HepG2 (cell line): Measurements from ENCODE around the gene SULT2B1. TPM values are rescaled to one million over a fixed set of nuclear protein-coding genes. Genes with fewer than 3 reads are reported as not detected.

ENCODE experiments used
- HIVEP1 ChIP-seq: sonication (generic); formaldehyde crosslinking; IDR thresholded peaks from 2 replicates; pipeline ENCODE4 v1.4.0; 2020; ENCODE audit warnings: mild to moderate bottlenecking, missing genetic modification reagents
- ISL2 ChIP-seq: sonication (generic); formaldehyde crosslinking; IDR thresholded peaks from 2 replicates; pipeline ENCODE4 v1.5.0; 2020; ENCODE audit warnings: missing genetic modification reagents
- KLF12 ChIP-seq: sonication (generic); formaldehyde crosslinking; IDR thresholded peaks from 2 replicates; pipeline ENCODE4 v1.4.0; 2020; ENCODE audit warnings: missing genetic modification reagents, borderline replicate concordance
- MIER3 ChIP-seq: IDR thresholded peaks from 2 replicates; pipeline ENCODE4 v1.6.1; 2016; ENCODE audit warnings: missing compliant biosample characterization, borderline replicate concordance
- PRPF4 ChIP-seq: fragments of 200-400 bp; formaldehyde crosslinking; IDR thresholded peaks from 2 replicates; pipeline ENCODE4 v1.6.1; 2016; ENCODE audit warnings: low read length, low read depth; ENCODE audit not compliant: poor library complexity, severe bottlenecking
- RBAK ChIP-seq: sonication (generic); formaldehyde crosslinking; IDR thresholded peaks from 2 replicates; pipeline ENCODE4 v1.5.1; 2020; ENCODE audit warnings: mild to moderate bottlenecking, missing genetic modification reagents
- SNAPC2 ChIP-seq: sonication (generic); formaldehyde crosslinking; IDR thresholded peaks from 2 replicates; pipeline ENCODE4 v1.8.1; 2022; ENCODE audit warnings: mild to moderate bottlenecking, missing genetic modification reagents
- TOE1 ChIP-seq: sonication (generic); formaldehyde crosslinking; IDR thresholded peaks from 2 replicates; pipeline ENCODE4 v1.4.0; 2020; ENCODE audit warnings: mild to moderate bottlenecking, missing genetic modification reagents
- ZBTB21 ChIP-seq: sonication (generic); formaldehyde crosslinking; IDR thresholded peaks from 2 replicates; pipeline ENCODE4 v1.4.0; 2020; ENCODE audit warnings: missing genetic modification reagents
- ZFAT ChIP-seq: sonication (generic); formaldehyde crosslinking; conservative IDR thresholded peaks from 2 replicates; pipeline ENCODE4 v1.8.1; 2023; ENCODE audit warnings: missing genetic modification reagents, inconsistent platforms
- ZFX ChIP-seq: sonication (generic); formaldehyde crosslinking; IDR thresholded peaks from 2 replicates; pipeline ENCODE4 v1.4.0; 2020; ENCODE audit warnings: mild to moderate bottlenecking, low read depth, missing genetic modification reagents, moderate library complexity
- ZMAT3 ChIP-seq: sonication (generic); formaldehyde crosslinking; conservative IDR thresholded peaks from 2 replicates; pipeline ENCODE4 v1.7.0; 2021; ENCODE audit warnings: missing genetic modification reagents
- ZMYM3 ChIP-seq: sonication (generic); formaldehyde crosslinking; IDR thresholded peaks from 2 replicates; pipeline ENCODE4 v1.5.1; 2020; ENCODE audit warnings: mild to moderate bottlenecking, missing genetic modification reagents
- ZNF451 ChIP-seq: sonication (generic); formaldehyde crosslinking; IDR thresholded peaks from 2 replicates; pipeline ENCODE4 v1.5.0; 2020; ENCODE audit warnings: mild to moderate bottlenecking, missing genetic modification reagents
- ZNF605 ChIP-seq: sonication (generic); formaldehyde crosslinking; IDR thresholded peaks from 2 replicates; pipeline ENCODE4 v1.8.0; 2022; ENCODE audit warnings: mild to moderate bottlenecking, missing genetic modification reagents
- ZNF878 ChIP-seq: sonication (generic); formaldehyde crosslinking; IDR thresholded peaks from 2 replicates; pipeline ENCODE4 v1.8.1; 2023; ENCODE audit warnings: mild to moderate bottlenecking, missing genetic modification reagents, moderate library complexity
- polyA plus RNA-seq, 8 experiments: library from polyadenylated mRNA; depleted of rRNA in 3 of 8; stranded (reverse) in 7 of 8; unstranded in 1 of 8; fragments of >200 nt; fragmentation: Illumina TruSeq in 4 of 8; extraction: Trizol in 4 of 8; gene quantifications; 2 replicates each; pipeline versions ENCODE4 v1.2.1 to v1.2.3, GENCODE V29; 2011 to 2016; ENCODE audit warnings: low read depth in 4 of 8, missing spikeins in 1 of 8, mixed read lengths in 1 of 8; ENCODE audit not compliant: insufficient read depth in 1 of 8
- total RNA-seq, 5 experiments: library from RNA; depleted of rRNA; stranded (reverse); fragments of >200 nt; fragmentation: Illumina TruSeq; extraction: Trizol; gene quantifications; 2 replicates each; pipeline ENCODE4 v1.2.3, GENCODE V29; 2016; ENCODE audit warnings: low read depth in 1 of 5
- TF ChIP-seq, protein P1 (sequence below): sonication (generic); formaldehyde crosslinking; IDR thresholded peaks from 2 replicates; pipeline ENCODE4 v1.4.0; 2020; ENCODE audit warnings: missing genetic modification reagents
- TF ChIP-seq, protein P2 (sequence below): sonication (generic); formaldehyde crosslinking; IDR thresholded peaks from 2 replicates; pipeline ENCODE4 v1.5.0; 2020; ENCODE audit warnings: mild to moderate bottlenecking, missing genetic modification reagents
- TF ChIP-seq, protein P3 (sequence below): sonication (generic); formaldehyde crosslinking; IDR thresholded peaks from 2 replicates; pipeline ENCODE4 v1.4.0; 2020; ENCODE audit warnings: missing genetic modification reagents
- TF ChIP-seq, protein P4 (sequence below): sonication (generic); formaldehyde crosslinking; IDR thresholded peaks from 2 replicates; pipeline ENCODE4 v1.4.0; 2020; ENCODE audit warnings: missing genetic modification reagents

The SULT2B1 gene
- total and polyA plus RNA-seq, 2 of the 13 experiments (the other 11 are each of a cell fraction or from before 2014, with no cell fraction given) = 0.13 TPM; not detected in 1

DNA sequence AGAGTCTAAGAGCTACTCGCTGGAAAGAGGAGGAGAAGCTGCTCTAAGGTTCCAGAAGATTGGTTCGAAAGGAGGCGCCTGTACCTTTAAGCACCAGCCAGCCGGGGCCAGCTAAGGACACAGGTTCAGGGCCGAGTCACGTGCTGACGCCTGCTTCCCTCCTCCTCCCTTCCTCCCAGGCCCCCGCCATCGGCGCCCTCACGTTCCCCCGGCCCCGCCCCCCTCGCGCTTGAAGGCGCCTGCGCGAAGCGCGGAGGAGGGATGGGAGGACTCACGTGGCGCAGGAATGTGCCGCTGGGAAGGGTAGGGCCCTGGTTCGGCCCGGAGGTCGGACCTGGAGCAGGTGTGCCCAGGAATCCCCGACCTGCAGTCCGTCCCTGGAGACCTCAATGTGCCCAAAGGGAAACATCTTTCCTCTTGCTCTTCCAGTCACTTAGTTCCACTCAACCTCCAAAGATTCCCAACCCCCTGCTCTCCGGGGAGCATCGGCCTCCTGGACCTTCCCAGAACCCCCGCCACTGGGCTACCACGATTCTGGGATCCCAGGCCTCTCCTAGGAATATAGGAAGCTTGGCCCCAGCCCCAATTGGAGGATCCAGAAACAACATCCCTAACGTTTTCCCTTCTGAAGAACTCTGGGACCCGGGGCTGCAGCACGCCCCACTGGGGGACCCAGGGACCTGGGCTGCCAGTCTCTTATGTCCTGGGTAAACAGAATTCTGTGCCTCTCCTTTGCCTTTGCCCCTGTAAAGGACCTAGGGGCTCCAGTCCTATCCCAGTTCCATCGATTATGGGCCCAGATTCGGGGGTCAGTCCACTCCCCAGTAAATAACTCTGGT lies 82.7 kb downstream of the SULT2B1 start (continued):
- TF ChIP-seq PRPF4 = no peak
- peak; percentile 66; the same call in 1 of the 2 replicates for TF ChIP-seq ZMYM3 (CRISPR knock-in tag)
- TF ChIP-seq MIER3 (CRISPR knock-in tag) = peak; percentile 81; the same call in 1 of the 2 replicates
- no peak for TF ChIP-seq HIVEP1
- 0 out of 2 replicates have a peak, but pooled peaks have one; percentile 48 for TF ChIP-seq ZNF878 (CRISPR knock-in tag)
- TF ChIP-seq, protein P1, sequence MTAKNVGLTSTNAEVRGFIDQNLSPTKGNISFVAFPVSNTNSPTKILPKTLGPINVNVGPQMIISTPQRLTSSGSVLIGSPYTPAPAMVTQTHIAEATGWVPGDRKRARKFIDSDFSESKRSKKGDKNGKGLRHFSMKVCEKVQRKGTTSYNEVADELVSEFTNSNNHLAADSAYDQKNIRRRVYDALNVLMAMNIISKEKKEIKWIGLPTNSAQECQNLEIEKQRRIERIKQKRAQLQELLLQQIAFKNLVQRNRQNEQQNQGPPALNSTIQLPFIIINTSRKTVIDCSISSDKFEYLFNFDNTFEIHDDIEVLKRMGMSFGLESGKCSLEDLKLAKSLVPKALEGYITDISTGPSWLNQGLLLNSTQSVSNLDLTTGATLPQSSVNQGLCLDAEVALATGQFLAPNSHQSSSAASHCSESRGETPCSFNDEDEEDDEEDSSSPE (CRISPR knock-in tag) = peak; percentile 81
- TF ChIP-seq TOE1 = no peak
- TF ChIP-seq RBAK = no peak; the same call in 1 of the 2 replicates
- TF ChIP-seq ZFX (CRISPR knock-in tag) = peak; percentile 79
- TF ChIP-seq, protein P2, sequence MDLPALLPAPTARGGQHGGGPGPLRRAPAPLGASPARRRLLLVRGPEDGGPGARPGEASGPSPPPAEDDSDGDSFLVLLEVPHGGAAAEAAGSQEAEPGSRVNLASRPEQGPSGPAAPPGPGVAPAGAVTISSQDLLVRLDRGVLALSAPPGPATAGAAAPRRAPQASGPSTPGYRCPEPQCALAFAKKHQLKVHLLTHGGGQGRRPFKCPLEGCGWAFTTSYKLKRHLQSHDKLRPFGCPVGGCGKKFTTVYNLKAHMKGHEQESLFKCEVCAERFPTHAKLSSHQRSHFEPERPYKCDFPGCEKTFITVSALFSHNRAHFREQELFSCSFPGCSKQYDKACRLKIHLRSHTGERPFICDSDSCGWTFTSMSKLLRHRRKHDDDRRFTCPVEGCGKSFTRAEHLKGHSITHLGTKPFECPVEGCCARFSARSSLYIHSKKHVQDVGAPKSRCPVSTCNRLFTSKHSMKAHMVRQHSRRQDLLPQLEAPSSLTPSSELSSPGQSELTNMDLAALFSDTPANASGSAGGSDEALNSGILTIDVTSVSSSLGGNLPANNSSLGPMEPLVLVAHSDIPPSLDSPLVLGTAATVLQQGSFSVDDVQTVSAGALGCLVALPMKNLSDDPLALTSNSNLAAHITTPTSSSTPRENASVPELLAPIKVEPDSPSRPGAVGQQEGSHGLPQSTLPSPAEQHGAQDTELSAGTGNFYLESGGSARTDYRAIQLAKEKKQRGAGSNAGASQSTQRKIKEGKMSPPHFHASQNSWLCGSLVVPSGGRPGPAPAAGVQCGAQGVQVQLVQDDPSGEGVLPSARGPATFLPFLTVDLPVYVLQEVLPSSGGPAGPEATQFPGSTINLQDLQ (CRISPR knock-in tag) = no peak
- TF ChIP-seq SNAPC2 (CRISPR knock-in tag) = 0 out of 2 replicates have a peak, but pooled peaks have one; percentile 30
- TF ChIP-seq, protein P3, sequence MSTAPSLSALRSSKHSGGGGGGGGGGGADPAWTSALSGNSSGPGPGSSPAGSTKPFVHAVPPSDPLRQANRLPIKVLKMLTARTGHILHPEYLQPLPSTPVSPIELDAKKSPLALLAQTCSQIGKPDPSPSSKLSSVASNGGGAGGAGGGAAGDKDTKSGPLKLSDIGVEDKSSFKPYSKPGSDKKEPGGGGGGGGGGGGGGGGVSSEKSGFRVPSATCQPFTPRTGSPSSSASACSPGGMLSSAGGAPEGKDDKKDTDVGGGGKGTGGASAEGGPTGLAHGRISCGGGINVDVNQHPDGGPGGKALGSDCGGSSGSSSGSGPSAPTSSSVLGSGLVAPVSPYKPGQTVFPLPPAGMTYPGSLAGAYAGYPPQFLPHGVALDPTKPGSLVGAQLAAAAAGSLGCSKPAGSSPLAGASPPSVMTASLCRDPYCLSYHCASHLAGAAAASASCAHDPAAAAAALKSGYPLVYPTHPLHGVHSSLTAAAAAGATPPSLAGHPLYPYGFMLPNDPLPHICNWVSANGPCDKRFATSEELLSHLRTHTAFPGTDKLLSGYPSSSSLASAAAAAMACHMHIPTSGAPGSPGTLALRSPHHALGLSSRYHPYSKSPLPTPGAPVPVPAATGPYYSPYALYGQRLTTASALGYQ (CRISPR knock-in tag) = peak; percentile 67; the same call in 1 of the 2 replicates
- no peak for TF ChIP-seq ZBTB21 (CRISPR knock-in tag)
- no peak for TF ChIP-seq ZNF451
- 0 out of 2 replicates have a peak, but pooled peaks have one; percentile 8 for TF ChIP-seq KLF12
- TF ChIP-seq ZNF605 (CRISPR knock-in tag) = peak; percentile 87
- peak; percentile 43; the same call in 1 of the 2 replicates for TF ChIP-seq ISL2 (CRISPR knock-in tag)
- TF ChIP-seq ZFAT (CRISPR knock-in tag) = no peak
- TF ChIP-seq, protein P4, sequence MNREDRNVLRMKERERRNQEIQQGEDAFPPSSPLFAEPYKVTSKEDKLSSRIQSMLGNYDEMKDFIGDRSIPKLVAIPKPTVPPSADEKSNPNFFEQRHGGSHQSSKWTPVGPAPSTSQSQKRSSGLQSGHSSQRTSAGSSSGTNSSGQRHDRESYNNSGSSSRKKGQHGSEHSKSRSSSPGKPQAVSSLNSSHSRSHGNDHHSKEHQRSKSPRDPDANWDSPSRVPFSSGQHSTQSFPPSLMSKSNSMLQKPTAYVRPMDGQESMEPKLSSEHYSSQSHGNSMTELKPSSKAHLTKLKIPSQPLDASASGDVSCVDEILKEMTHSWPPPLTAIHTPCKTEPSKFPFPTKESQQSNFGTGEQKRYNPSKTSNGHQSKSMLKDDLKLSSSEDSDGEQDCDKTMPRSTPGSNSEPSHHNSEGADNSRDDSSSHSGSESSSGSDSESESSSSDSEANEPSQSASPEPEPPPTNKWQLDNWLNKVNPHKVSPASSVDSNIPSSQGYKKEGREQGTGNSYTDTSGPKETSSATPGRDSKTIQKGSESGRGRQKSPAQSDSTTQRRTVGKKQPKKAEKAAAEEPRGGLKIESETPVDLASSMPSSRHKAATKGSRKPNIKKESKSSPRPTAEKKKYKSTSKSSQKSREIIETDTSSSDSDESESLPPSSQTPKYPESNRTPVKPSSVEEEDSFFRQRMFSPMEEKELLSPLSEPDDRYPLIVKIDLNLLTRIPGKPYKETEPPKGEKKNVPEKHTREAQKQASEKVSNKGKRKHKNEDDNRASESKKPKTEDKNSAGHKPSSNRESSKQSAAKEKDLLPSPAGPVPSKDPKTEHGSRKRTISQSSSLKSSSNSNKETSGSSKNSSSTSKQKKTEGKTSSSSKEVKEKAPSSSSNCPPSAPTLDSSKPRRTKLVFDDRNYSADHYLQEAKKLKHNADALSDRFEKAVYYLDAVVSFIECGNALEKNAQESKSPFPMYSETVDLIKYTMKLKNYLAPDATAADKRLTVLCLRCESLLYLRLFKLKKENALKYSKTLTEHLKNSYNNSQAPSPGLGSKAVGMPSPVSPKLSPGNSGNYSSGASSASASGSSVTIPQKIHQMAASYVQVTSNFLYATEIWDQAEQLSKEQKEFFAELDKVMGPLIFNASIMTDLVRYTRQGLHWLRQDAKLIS = no peak
- no peak; the same call in 1 of the 2 replicates for TF ChIP-seq ZMAT3 (CRISPR knock-in tag)
